CD4-positive, alpha-beta T cell (primary cell): ENCODE data around the gene GABRB1. TPM values are rescaled to one million over a fixed set of nuclear protein-coding genes. Genes with fewer than 3 reads are reported as not detected.

ENCODE experiments used
- ATAC-seq: fragments of 200-7000 bp; cut with Tn5 transposase; one replicate; pipeline ENCODE4 v1.10.0; 2022; ENCODE audit warnings: mild to moderate bottlenecking; ENCODE audit not compliant: poor library complexity
- CTCF ChIA-PET: fragments of 350-600 bp; sonication (Branson Sonifier 250); formaldehyde crosslinking; loops from one replicate; lab custom pipeline; 2021; ENCODE audit warnings: antibody characterized with exemption, inconsistent platforms; lab: Charles Lee
- POLR2A ChIA-PET: fragments of 350-600 bp; sonication (Branson Sonifier 250); formaldehyde crosslinking; loops from one replicate; lab custom pipeline; 2021; ENCODE audit warnings: antibody characterized with exemption, inconsistent platforms; lab: Charles Lee
- DNase-seq, 14 experiments: peaks; one replicate each; pipeline ENCODE4 v3.0.0-alpha.2; 2013 to 2020; ENCODE audit warnings: mixed read lengths in 2 of 14
- H3K27ac ChIP-seq, 2 donors: one replicate each; pipeline versions ENCODE4 v1.5.1 to v1.7.0; 2013; ENCODE audit warnings: low read length in 2 of 2, low read depth in 1 of 2, mild to moderate bottlenecking in 1 of 2
- H3K27me3 ChIP-seq, 2 experiments: 1 replicate in 1 of 2; 2 replicates in 1 of 2; pipeline versions ENCODE4 v1.6.1 to v1.7.0; 2013; ENCODE audit warnings: low read length in 2 of 2, control low read depth in 1 of 2, mild to moderate bottlenecking in 1 of 2, moderate library complexity in 1 of 2; ENCODE audit not compliant: insufficient read depth in 2 of 2, control insufficient read depth in 1 of 2
- H3K36me3 ChIP-seq: one replicate; pipeline ENCODE4 v1.6.1; 2013; ENCODE audit warnings: low read length, control low read depth; ENCODE audit not compliant: insufficient read depth
- H3K4me1 ChIP-seq: one replicate; pipeline ENCODE4 v1.6.1; 2013; ENCODE audit warnings: low read length, control low read depth; ENCODE audit not compliant: insufficient read depth
- H3K4me3 ChIP-seq: one replicate; pipeline ENCODE4 v1.5.1; 2013; ENCODE audit warnings: mild to moderate bottlenecking, low read length, moderate library complexity
- H3K9me3 ChIP-seq, 2 experiments: 1 replicate in 1 of 2; 2 replicates in 1 of 2; pipeline versions ENCODE4 v1.6.1 to v1.7.0; 2013; ENCODE audit warnings: low read length in 2 of 2, mild to moderate bottlenecking in 2 of 2, control low read depth in 1 of 2, moderate library complexity in 1 of 2; ENCODE audit not compliant: control insufficient read depth in 1 of 2, insufficient read depth in 1 of 2
- H3K27ac Mint-ChIP-seq: one replicate; pipeline ENCODE4 v1.8.0; 2020; ENCODE audit warnings: mixed read lengths
- H3K27me3 Mint-ChIP-seq: one replicate; pipeline ENCODE4 v1.8.0; 2021; ENCODE audit warnings: mixed read lengths
- H3K36me3 Mint-ChIP-seq: one replicate; pipeline ENCODE4 v1.8.0; 2021; ENCODE audit warnings: low read depth, mixed read lengths
- H3K4me1 Mint-ChIP-seq: one replicate; pipeline ENCODE4 v1.8.0; 2021; ENCODE audit warnings: low read depth, mixed read lengths
- H3K4me3 Mint-ChIP-seq: one replicate; pipeline ENCODE4 v1.8.0; 2020; ENCODE audit warnings: mild to moderate bottlenecking, mixed read lengths
- H3K9me3 Mint-ChIP-seq: one replicate; pipeline ENCODE4 v1.8.0; 2020; ENCODE audit warnings: mixed read lengths
- CTCF ChIP-seq: fragments of 200-600 bp; IDR thresholded peaks from one replicate; pipeline ENCODE4 v1.8.0; 2022; ENCODE audit warnings: antibody characterized with exemption, mild to moderate bottlenecking
- intact Hi-C, 2 experiments: fragments of 100-400 bp; cut with DNase I in 1 of 2; cut with micrococcal nuclease in 1 of 2; formaldehyde crosslinking; loops; one replicate each; pipeline versions ENCODE4 v1.15.1 to v1.9.0; 2023 to 2025; cut with DNase I, micrococcal nuclease
- total RNA-seq, 174 experiments: library from RNA in 2 of 174; stranded (reverse) in 2 of 174; gene quantifications; one replicate each; pipeline ENCODE4 v1.2.3 and lab custom pipeline; 2021 to 2026

The GABRB1 gene
- total RNA-seq, 2 experiments from 2014 or later, result not detected

- Mint-ChIP-seq H3K4me3 (no peak overlapping the region), H3K4me1 (no peaks in the 10 kb centered on the region), H3K9me3 (no peaks in the 10 kb centered on the region), H3K27ac (no peak overlapping the region), H3K36me3 (no peaks in the 10 kb centered on the region), H3K27me3 (peaks cover 27% of the 10 kb centered on the region)
- ATAC-seq (no peak), DNase-seq (no peak)
- H3K4me3 ChIP-seq, result no peak overlapping the region
- no peaks in the 10 kb centered on the region for H3K9me3 ChIP-seq
- CTCF ChIA-PET, result no interaction called here
- H3K27ac ChIP-seq, result no peak overlapping the region
- peaks cover 6 to 12% of the 10 kb centered on the region in 2 experiments for H3K27me3 ChIP-seq
- POLR2A ChIA-PET, result no interaction called here
- no peaks in the 10 kb centered on the region for H3K4me1 ChIP-seq
- TF ChIP-seq CTCF, result no peak
- intact Hi-C loops, result no loop called here
- no peaks in the 10 kb centered on the region for H3K36me3 ChIP-seq
These were observed 31.8 kb upstream of the GABRB1 start for GRCh38 chr4:46999566-46999965.

GRCh38 chr4:47000406-47000805 lies 31.0 kb upstream of the GABRB1 start:
- ATAC-seq, result no peak
- no peak overlapping the region for H3K27ac Mint-ChIP-seq

GRCh38 chr4:47002580-47002979 lies 28.8 kb upstream of the GABRB1 start:
- H3K9me3 Mint-ChIP-seq, result no peaks in the 10 kb centered on the region
- H3K4me1 Mint-ChIP-seq, result no peaks in the 10 kb centered on the region
- POLR2A ChIA-PET, result no interaction called here
- intact Hi-C loops, result no loop called here
- Histone ChIP-seq H3K27me3 (no peaks in the 10 kb centered on the region), H3K27ac (no peak overlapping the region), H3K4me3 (no peak overlapping the region), H3K4me1 (no peaks in the 10 kb centered on the region), H3K9me3 (peaks cover 0 to 3% of the 10 kb centered on the region in 2 experiments), H3K36me3 (no peaks in the 10 kb centered on the region)
- peaks cover 9% of the 10 kb centered on the region for H3K27me3 Mint-ChIP-seq
- ATAC-seq (no peak), DNase-seq (no peak)
- no peak overlapping the region for H3K4me3 Mint-ChIP-seq
- H3K36me3 Mint-ChIP-seq, result no peaks in the 10 kb centered on the region
- CTCF ChIA-PET, result no interaction called here
- H3K27ac Mint-ChIP-seq, result no peak overlapping the region
- no peak for TF ChIP-seq CTCF

More at GRCh38 chr4:47000406-47000805, 31.0 kb upstream of the GABRB1 start:
- TF ChIP-seq CTCF, result no peak
- Histone ChIP-seq H3K36me3 (no peaks in the 10 kb centered on the region), H3K4me1 (no peaks in the 10 kb centered on the region), H3K4me3 (no peak overlapping the region), H3K27ac (no peak overlapping the region), H3K9me3 (peaks cover 0 to 3% of the 10 kb centered on the region in 2 experiments), H3K27me3 (peaks cover 0 to 8% of the 10 kb centered on the region in 2 experiments)
- no peaks in the 10 kb centered on the region for H3K36me3 Mint-ChIP-seq
- ChIA-PET CTCF (no interaction called here), POLR2A (no interaction called here)
- intact Hi-C loops, result no loop called here
- H3K4me1 Mint-ChIP-seq, result no peaks in the 10 kb centered on the region
- no peaks in the 10 kb centered on the region for H3K9me3 Mint-ChIP-seq
- DNase-seq, result no peak
- peaks cover 20% of the 10 kb centered on the region for H3K27me3 Mint-ChIP-seq
- H3K4me3 Mint-ChIP-seq, result no peak overlapping the region
